A549 treated with Hydrocortisone at 1 μM for 4 hours (cell line): ENCODE measurements around the gene KRT79. TPM values are rescaled to one million over a fixed set of nuclear protein-coding genes. Genes with fewer than 3 reads are reported as not detected.

Experiments
- total RNA-seq: library from RNA; stranded (reverse); fragments of 200-300 nt; extraction: Qiagen RNA extraction; gene quantifications from 5 replicates; pipeline ENCODE4 v1.2.3, GENCODE V29; 2022

KRT79 gene
- total RNA-seq: 0.08 TPM in 1 of 5 replicates, not detected in the others

GRCh38 chr12:52833922-52834726, at the start of gene KRT79:
Gene KRT79 (minus strand): TSS chr12:52834311. CDS start chr12:52834260, 51 bp downstream.

GRCh38 chr12:52848661-52849255, 14.6 kb upstream of the KRT79 start, which contains the start of gene KRT78:
Gene KRT78 (minus strand): TSS chr12:52848994. CDS start chr12:52848930, 64 bp downstream.

GRCh38 chr12:52813885-52814709, 20.0 kb downstream of the KRT79 start, which contains the start of gene KRT4:
Gene KRT4 (minus strand): TSS chr12:52814116. CDS start chr12:52814058, 58 bp downstream.

GRCh38 chr12:52795694-52796428, 38.2 kb downstream of the KRT79 start, which contains the start of gene KRT3:
Gene KRT3 (minus strand): TSS chr12:52796117. CDS start chr12:52796042, 75 bp downstream.

GRCh38 chr12:52776913-52777395, 57.2 kb downstream of the KRT79 start, which contains the start of gene KRT76:
Gene KRT76 (minus strand): TSS chr12:52777345. CDS start chr12:52777291, 54 bp downstream.

Other genes starting within 250 kb of the KRT79 start
- 0.07 TPM in 1 of 5 replicates, not detected in the others for gene KRT72, start 232.8 kb downstream of the KRT79 start, total RNA-seq
- gene KRT73, start 215.8 kb downstream of the KRT79 start, total RNA-seq: 0.06 TPM in 1 of 5 replicates, not detected in the others
- gene KRT2, start 182.1 kb downstream of the KRT79 start, total RNA-seq: not detected in 5 replicates
- gene KRT1, start 153.9 kb downstream of the KRT79 start, total RNA-seq: not detected in 5 replicates
- gene KRT77, start 130.8 kb downstream of the KRT79 start, total RNA-seq: not detected in 5 replicates
- gene KRT76, start 57.0 kb downstream of the KRT79 start, total RNA-seq: not detected in 5 replicates
- gene KRT3, start 38.2 kb downstream of the KRT79 start, total RNA-seq: 0.03 to 0.13 TPM in 2 of 5 replicates, not detected in the others
- gene KRT4, start 20.2 kb downstream of the KRT79 start, total RNA-seq: 2.6 to 3.6 TPM (median 3.0 TPM) in 5 replicates
- gene KRT78, start 14.7 kb upstream of the KRT79 start, total RNA-seq: 0.07 to 0.45 TPM (median 0.25 TPM) in 4 of 5 replicates, not detected in the other
- gene KRT8, start 70.8 kb upstream of the KRT79 start, total RNA-seq: 4,606 to 5,335 TPM (median 5,083 TPM) in 5 replicates
- 3,169 to 3,568 TPM (median 3,500 TPM) in 5 replicates for gene KRT18, start 114.8 kb upstream of the KRT79 start, total RNA-seq
- 222 to 466 TPM (median 261 TPM) in 5 replicates for gene EIF4B, start 172.1 kb upstream of the KRT79 start, total RNA-seq
- gene TNS2, start 215.8 kb upstream of the KRT79 start, total RNA-seq: 45.0 to 60.3 TPM (median 57.6 TPM) in 5 replicates
- gene SPRYD3, start 245.1 kb upstream of the KRT79 start, total RNA-seq: 35.8 to 38.8 TPM (median 36.8 TPM) in 5 replicates